ENCODE measurements around the gene KMO. TPM values are rescaled to one million over a fixed set of nuclear protein-coding genes. Genes with fewer than 3 reads are reported as not detected.

Gene KMO
- total RNA-seq, 1 donor from 2014 or later = 0.13 TPM

- intact Hi-C loops (cut with DNase I) = loop anchor here (5.0 to 10.0 kb wide), 2 partner anchors 223 to 380 kb away; partner anchors contain the start of gene MAP1LC3C
- DNase-seq (ENCODE audit: low spot score) = no peak
Observed at GRCh38 chr1:241614572-241614971, 82.4 kb downstream of the KMO start.

- DNase-seq (ENCODE audit: low spot score) = no peak
- intact Hi-C loops (cut with DNase I) = loop anchor here (10.0 kb wide), 1 partner anchor 379 kb away; the partner anchor contains the start of gene MAP1LC3C
Observed at GRCh38 chr1:241615043-241615974, 83.1 kb downstream of the KMO start.

- DNase-seq (ENCODE audit: low spot score) = no peak
- intact Hi-C loops (cut with DNase I) = loop anchor here (10.0 kb wide), 1 partner anchor 377 kb away; the partner anchor contains the start of gene MAP1LC3C
Observed at GRCh38 chr1:241617426-241617825, 85.2 kb downstream of the KMO start.

GRCh38 chr1:241622669-241623068 is 90.5 kb downstream of the KMO start:
- intact Hi-C loops (cut with DNase I) = loop anchor here (5.0 kb wide), 1 partner anchor 90 kb away; the partner anchor contains the start of gene KMO
- DNase-seq (ENCODE audit: low spot score) = no peak

GRCh38 chr1:241624935-241625334 is 92.8 kb downstream of the KMO start:
- intact Hi-C loops (cut with DNase I) = loop anchor here (5.0 kb wide), 1 partner anchor 93 kb away; the partner anchor contains the start of gene KMO
- no peak for DNase-seq (ENCODE audit: low spot score)

- DNase-seq (ENCODE audit: low spot score) = no peak
- intact Hi-C loops (cut with DNase I) = no loop called here
Observed at GRCh38 chr1:241627453-241628259, 95.5 kb downstream of the KMO start.

- intact Hi-C loops (cut with DNase I) = loop anchor here (10.0 kb wide), 1 partner anchor 215 kb away; the partner anchor contains the start of gene EXO1
Observed at GRCh38 chr1:241630005-241630404, 97.8 kb downstream of the KMO start.

GRCh38 chr1:241630476-241630875 is 98.3 kb downstream of the KMO start:
- intact Hi-C loops (cut with DNase I) = loop anchor here (10.0 kb wide), 1 partner anchor 214 kb away; the partner anchor contains the start of gene EXO1
- no peak for DNase-seq (ENCODE audit: low spot score)

More at GRCh38 chr1:241630005-241630404, 97.8 kb downstream of the KMO start:
- DNase-seq (ENCODE audit: low spot score) = no peak

GRCh38 chr1:241630899-241631298 is 98.7 kb downstream of the KMO start:
- intact Hi-C loops (cut with DNase I) = loop anchor here (10.0 kb wide), 1 partner anchor 214 kb away; the partner anchor contains the start of gene EXO1
- no peak for DNase-seq (ENCODE audit: low spot score)

- intact Hi-C loops (cut with DNase I) = loop anchor here (10.0 kb wide), 1 partner anchor 213 kb away; the partner anchor contains the start of gene EXO1
Observed at GRCh38 chr1:241631674-241632073, 99.5 kb downstream of the KMO start.

GRCh38 chr1:241632987-241633386 is 100.8 kb downstream of the KMO start:
- intact Hi-C loops (cut with DNase I) = loop anchor here (10.0 kb wide), 1 partner anchor 212 kb away; the partner anchor contains the start of gene EXO1
- DNase-seq (ENCODE audit: low spot score) = no peak

More at GRCh38 chr1:241631674-241632073, 99.5 kb downstream of the KMO start:
- no peak for DNase-seq (ENCODE audit: low spot score)

GRCh38 chr1:241635556-241636152 is 103.5 kb downstream of the KMO start:
- no peak for DNase-seq (ENCODE audit: low spot score)
- intact Hi-C loops (cut with DNase I) = loop anchor here (10.0 kb wide), 1 partner anchor 209 kb away; the partner anchor contains the start of gene EXO1

GRCh38 chr1:241636291-241636690 is 104.1 kb downstream of the KMO start:
- intact Hi-C loops (cut with DNase I) = loop anchor here (10.0 kb wide), 1 partner anchor 209 kb away; the partner anchor contains the start of gene EXO1
- no peak for DNase-seq (ENCODE audit: low spot score)

GRCh38 chr1:241637046-241637590 is 104.9 kb downstream of the KMO start:
- DNase-seq (ENCODE audit: low spot score) = no peak
- intact Hi-C loops (cut with DNase I) = loop anchor here (10.0 kb wide), 1 partner anchor 208 kb away; the partner anchor contains the start of gene EXO1

- no peak for DNase-seq (ENCODE audit: low spot score)
- intact Hi-C loops (cut with DNase I) = loop anchor here (10.0 kb wide), 1 partner anchor 207 kb away; the partner anchor contains the start of gene EXO1
Observed at GRCh38 chr1:241637604-241638003, 105.4 kb downstream of the KMO start.

- intact Hi-C loops (cut with DNase I) = loop anchor here (10.0 kb wide), 1 partner anchor 207 kb away; the partner anchor contains the start of gene EXO1
Observed at GRCh38 chr1:241638099-241638682, 106.0 kb downstream of the KMO start.

GRCh38 chr1:241638909-241639622 is 106.9 kb downstream of the KMO start:
- no peak for DNase-seq (ENCODE audit: low spot score)
- intact Hi-C loops (cut with DNase I) = loop anchor here (10.0 kb wide), 1 partner anchor 206 kb away; the partner anchor contains the start of gene EXO1

More at GRCh38 chr1:241638099-241638682, 106.0 kb downstream of the KMO start:
- no peak for DNase-seq (ENCODE audit: low spot score)
